GM12878 (cell line): Measurements from ENCODE around the gene ERCC5. TPM values are rescaled to one million over a fixed set of nuclear protein-coding genes. Genes with fewer than 3 reads are reported as not detected.

ENCODE experiments used
- GABPA ChIP-seq: IDR thresholded peaks from 2 replicates; pipeline ENCODE4 v1.6.1; 2014; ENCODE audit warnings: antibody characterized with exemption, low read depth, mild to moderate bottlenecking, inconsistent platforms
- NFYB ChIP-seq: IDR thresholded peaks from 2 replicates; pipeline ENCODE4 v1.6.1; 2011; ENCODE audit warnings: low read depth, mild to moderate bottlenecking, low read length, improper control_type of control experiment, moderate library complexity; ENCODE audit not compliant: insufficient read depth
- PRDM15 ChIP-seq: fragments of 450-650 bp; formaldehyde crosslinking; IDR thresholded peaks from 2 replicates; pipeline ENCODE4 v1.4.0; 2020; ENCODE audit warnings: mild to moderate bottlenecking, moderate library complexity
- WRNIP1 ChIP-seq: IDR thresholded peaks from 2 replicates; pipeline ENCODE4 v1.6.1; 2011; ENCODE audit warnings: low read depth, low read length, improper control_type of control experiment, borderline replicate concordance
- polyA plus RNA-seq, 11 experiments: library from polyadenylated mRNA; depleted of rRNA in 4 of 11; unstranded in 6 of 11; stranded (reverse) in 5 of 11; fragments of >200 nt; fragmentation: Nextera tagmentation in 4 of 11; fragmentation: Illumina TruSeq in 1 of 11; extraction: Ambion mirVana in 4 of 11; extraction: Trizol in 1 of 11; gene quantifications; 1 replicate in 1 of 11; 2 replicates in 10 of 11; pipeline versions ENCODE4 v1.2.1 to v1.2.3, GENCODE V29; 2011 to 2016; ENCODE audit warnings: inconsistent platforms in 2 of 11, missing spikeins in 2 of 11, low read depth in 1 of 11
- total RNA-seq, 4 experiments: library from RNA; depleted of rRNA in 3 of 4; stranded (reverse); fragments of >200 nt in 3 of 4; fragmentation: Illumina TruSeq in 1 of 4; extraction: Trizol in 1 of 4; gene quantifications; 2 replicates each; pipeline versions ENCODE4 v1.2.1 to v1.2.3, GENCODE V29; 2013 to 2021
- TF ChIP-seq, protein P1 (sequence below): IDR thresholded peaks from 2 replicates; pipeline ENCODE4 v1.6.1; 2012; ENCODE audit warnings: low read length, inconsistent platforms
- TF ChIP-seq, protein P2 (sequence below): IDR thresholded peaks from 2 replicates; pipeline ENCODE4 v1.6.1; 2011; ENCODE audit warnings: low read depth, low read length, improper control_type of control experiment, borderline replicate concordance
- TF ChIP-seq, protein P3 (sequence below): fragments of 450-650 bp; IDR thresholded peaks from 2 replicates; pipeline ENCODE4 v1.6.1; 2018; ENCODE audit warnings: borderline replicate concordance, mild to moderate bottlenecking; ENCODE audit not compliant: partially characterized antibody

The ERCC5 gene
- total and polyA plus RNA-seq, 10 of the 15 experiments (the other 5 are each of a cell fraction or from before 2014, with no cell fraction given): 11.7 to 59.2 (median 41.6) TPM

GRCh38 chr13:102905905-102906771 lies 60.3 kb downstream of the ERCC5 start (continued):
- no peak for TF ChIP-seq PRDM15 (CRISPR knock-in tag)
- TF ChIP-seq, protein P1, sequence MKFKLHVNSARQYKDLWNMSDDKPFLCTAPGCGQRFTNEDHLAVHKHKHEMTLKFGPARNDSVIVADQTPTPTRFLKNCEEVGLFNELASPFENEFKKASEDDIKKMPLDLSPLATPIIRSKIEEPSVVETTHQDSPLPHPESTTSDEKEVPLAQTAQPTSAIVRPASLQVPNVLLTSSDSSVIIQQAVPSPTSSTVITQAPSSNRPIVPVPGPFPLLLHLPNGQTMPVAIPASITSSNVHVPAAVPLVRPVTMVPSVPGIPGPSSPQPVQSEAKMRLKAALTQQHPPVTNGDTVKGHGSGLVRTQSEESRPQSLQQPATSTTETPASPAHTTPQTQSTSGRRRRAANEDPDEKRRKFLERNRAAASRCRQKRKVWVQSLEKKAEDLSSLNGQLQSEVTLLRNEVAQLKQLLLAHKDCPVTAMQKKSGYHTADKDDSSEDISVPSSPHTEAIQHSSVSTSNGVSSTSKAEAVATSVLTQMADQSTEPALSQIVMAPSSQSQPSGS: no peak
- TF ChIP-seq, protein P2, sequence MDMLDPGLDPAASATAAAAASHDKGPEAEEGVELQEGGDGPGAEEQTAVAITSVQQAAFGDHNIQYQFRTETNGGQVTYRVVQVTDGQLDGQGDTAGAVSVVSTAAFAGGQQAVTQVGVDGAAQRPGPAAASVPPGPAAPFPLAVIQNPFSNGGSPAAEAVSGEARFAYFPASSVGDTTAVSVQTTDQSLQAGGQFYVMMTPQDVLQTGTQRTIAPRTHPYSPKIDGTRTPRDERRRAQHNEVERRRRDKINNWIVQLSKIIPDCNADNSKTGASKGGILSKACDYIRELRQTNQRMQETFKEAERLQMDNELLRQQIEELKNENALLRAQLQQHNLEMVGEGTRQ: no peak
- TF ChIP-seq WRNIP1: no peak
- no peak for TF ChIP-seq GABPA
- TF ChIP-seq, protein P3, sequence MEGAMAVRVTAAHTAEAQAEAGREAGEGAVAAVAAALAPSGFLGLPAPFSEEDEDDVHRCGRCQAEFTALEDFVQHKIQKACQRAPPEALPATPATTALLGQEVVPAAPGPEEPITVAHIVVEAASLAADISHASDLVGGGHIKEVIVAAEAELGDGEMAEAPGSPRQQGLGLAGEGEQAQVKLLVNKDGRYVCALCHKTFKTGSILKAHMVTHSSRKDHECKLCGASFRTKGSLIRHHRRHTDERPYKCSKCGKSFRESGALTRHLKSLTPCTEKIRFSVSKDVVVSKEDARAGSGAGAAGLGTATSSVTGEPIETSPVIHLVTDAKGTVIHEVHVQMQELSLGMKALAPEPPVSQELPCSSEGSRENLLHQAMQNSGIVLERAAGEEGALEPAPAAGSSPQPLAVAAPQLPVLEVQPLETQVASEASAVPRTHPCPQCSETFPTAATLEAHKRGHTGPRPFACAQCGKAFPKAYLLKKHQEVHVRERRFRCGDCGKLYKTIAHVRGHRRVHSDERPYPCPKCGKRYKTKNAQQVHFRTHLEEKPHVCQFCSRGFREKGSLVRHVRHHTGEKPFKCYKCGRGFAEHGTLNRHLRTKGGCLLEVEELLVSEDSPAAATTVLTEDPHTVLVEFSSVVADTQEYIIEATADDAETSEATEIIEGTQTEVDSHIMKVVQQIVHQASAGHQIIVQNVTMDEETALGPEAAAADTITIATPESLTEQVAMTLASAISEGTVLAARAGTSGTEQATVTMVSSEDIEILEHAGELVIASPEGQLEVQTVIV: no peak
- TF ChIP-seq NFYB: no peak
